Panc1 (cell line): ENCODE measurements around the gene VAV3.
"Not testable (repeated sequence)": the region's sequence is repeated elsewhere in the genome, so short reads cannot be mapped to it uniquely, and the experiment has no call there.

Experiments
- CTCF ChIP-seq: fragments of 450-650 bp; IDR thresholded peaks from 2 replicates; pipeline ENCODE4 v1.5.1; 2017; ENCODE audit warnings: mild to moderate bottlenecking
- POLR2AphosphoS5 ChIP-seq: IDR thresholded peaks from 2 replicates; pipeline ENCODE4 v1.6.1; 2012; ENCODE audit warnings: mild to moderate bottlenecking, low read depth, low read length, moderate library complexity
- REST ChIP-seq, 2 experiments: IDR thresholded peaks; 2 replicates each; pipeline ENCODE4 v1.6.1; 2011 to 2012; ENCODE audit warnings: low read depth in 2 of 2, control low read depth in 1 of 2, low read length in 1 of 2, mild to moderate bottlenecking in 1 of 2, moderate library complexity in 1 of 2; ENCODE audit not compliant: insufficient read depth in 1 of 2
- SIN3A ChIP-seq: IDR thresholded peaks from 2 replicates; pipeline ENCODE4 v1.6.1; 2012; ENCODE audit warnings: low read depth, mild to moderate bottlenecking, low read length, moderate library complexity, borderline replicate concordance; ENCODE audit not compliant: insufficient read depth
- TCF7L2 ChIP-seq: IDR thresholded peaks from 2 replicates; pipeline ENCODE4 v1.6.1; 2011; ENCODE audit warnings: mild to moderate bottlenecking, low read depth, low read length, inconsistent platforms

GRCh38 chr1:107720210-107720609 is 244.8 kb downstream of the VAV3 start:
- not testable (repeated sequence) for TF ChIP-seq POLR2AphosphoS5; CTCF; REST (IDR thresholded peaks at IDR 0.05; ENCODE audit: insufficient read depth in 1 of 2, low read depth in 2 of 2, low read length in 1 of 2); SIN3A; TCF7L2
